HFFc6 (cell line): ENCODE results near the gene CXXC5. TPM values are rescaled to one million over a fixed set of nuclear protein-coding genes. Genes with fewer than 3 reads are reported as not detected.
A peak's percentile ranks its signal among the peaks of the same experiment; 100 is the strongest.

ENCODE experiments used
- DNase-seq: peaks from one replicate; pipeline ENCODE4 v3.0.0-alpha.2; 2018
- H3K27ac Mint-ChIP-seq: 2 replicates; pipeline ENCODE4 v1.8.0; 2020; ENCODE audit warnings: mild to moderate bottlenecking, mixed read lengths
- H3K27me3 Mint-ChIP-seq: 2 replicates; pipeline ENCODE4 v1.8.0; 2021; ENCODE audit warnings: mild to moderate bottlenecking, moderate library complexity, mixed read lengths; ENCODE audit not compliant: insufficient read depth
- H3K36me3 Mint-ChIP-seq: 2 replicates; pipeline ENCODE4 v1.8.0; 2021; ENCODE audit warnings: low read depth, mixed read lengths
- H3K4me1 Mint-ChIP-seq: 2 replicates; pipeline ENCODE4 v1.8.0; 2020; ENCODE audit warnings: low read depth, mixed read lengths
- H3K4me3 Mint-ChIP-seq: 2 replicates; pipeline ENCODE4 v1.8.0; 2020; ENCODE audit warnings: mild to moderate bottlenecking, moderate library complexity, mixed read lengths
- H3K9me3 Mint-ChIP-seq: 2 replicates; pipeline ENCODE4 v1.8.0; 2020; ENCODE audit warnings: mild to moderate bottlenecking, mixed read lengths
- CTCF ChIP-seq: fragments of 200-600 bp; sonication (generic); IDR thresholded peaks from 2 replicates; pipeline ENCODE4 v1.5.0; 2021; ENCODE audit warnings: antibody characterized with exemption, mild to moderate bottlenecking
- total RNA-seq, 6 experiments: library from RNA; stranded (reverse); fragmentation: NEBNext Ultra II Directional; extraction: Animal tissue kit (Norgen Biotek cat#: 25700); gene quantifications; 2 replicates in 1 of 6; 3 replicates in 5 of 6; pipeline ENCODE4 v1.2.3, GENCODE V29; 2021

The CXXC5 gene
- total RNA-seq, 6 experiments from 2014 or later = 46.4 to 58.5 (median 49.2) TPM

DNA sequence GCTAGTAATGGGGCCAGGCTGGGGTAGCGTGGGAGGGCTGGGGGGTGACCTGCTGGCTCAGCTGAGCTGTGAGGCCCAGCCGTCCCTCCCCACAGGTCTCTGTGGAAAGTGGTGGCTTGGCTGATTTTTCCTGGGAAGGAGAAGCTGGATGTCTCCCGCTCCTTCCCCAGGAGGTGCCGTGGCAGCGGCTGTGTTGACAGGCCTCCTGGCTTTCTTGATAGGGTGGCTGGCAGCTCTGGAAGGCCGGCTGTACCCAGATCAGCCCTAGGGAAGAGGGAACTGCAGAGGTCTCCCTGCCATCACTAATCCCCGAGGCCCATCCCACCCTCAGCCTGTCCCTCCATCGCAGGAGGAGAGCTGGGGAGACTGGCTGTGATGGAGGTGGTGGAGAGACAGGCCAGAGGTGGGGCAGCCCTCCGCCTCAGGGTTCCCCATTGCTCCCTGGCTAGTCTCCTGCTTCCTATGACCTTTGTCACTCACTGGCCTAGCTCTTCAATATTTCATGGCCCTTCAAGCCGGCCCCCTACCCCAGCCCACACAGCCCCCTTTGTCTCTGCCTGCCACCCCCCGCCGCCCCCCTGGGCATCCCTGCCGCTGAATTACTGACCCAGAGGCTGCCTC, 6.8 kb downstream of the CXXC5 start:
- Mint-ChIP-seq H3K4me3 (peak overlapping the region; percentile 49; the same call in 1 of the 2 replicates), H3K27me3 (no peaks in the 10 kb centered on the region; the same call in 1 of the 2 replicates), H3K4me1 (peaks cover 85% of the 10 kb centered on the region), H3K27ac (peak overlapping the region; percentile 97), H3K9me3 (no peaks in the 10 kb centered on the region), H3K36me3 (no peaks in the 10 kb centered on the region)
- DNase-seq = no peak
- TF ChIP-seq CTCF = no peak

DNA sequence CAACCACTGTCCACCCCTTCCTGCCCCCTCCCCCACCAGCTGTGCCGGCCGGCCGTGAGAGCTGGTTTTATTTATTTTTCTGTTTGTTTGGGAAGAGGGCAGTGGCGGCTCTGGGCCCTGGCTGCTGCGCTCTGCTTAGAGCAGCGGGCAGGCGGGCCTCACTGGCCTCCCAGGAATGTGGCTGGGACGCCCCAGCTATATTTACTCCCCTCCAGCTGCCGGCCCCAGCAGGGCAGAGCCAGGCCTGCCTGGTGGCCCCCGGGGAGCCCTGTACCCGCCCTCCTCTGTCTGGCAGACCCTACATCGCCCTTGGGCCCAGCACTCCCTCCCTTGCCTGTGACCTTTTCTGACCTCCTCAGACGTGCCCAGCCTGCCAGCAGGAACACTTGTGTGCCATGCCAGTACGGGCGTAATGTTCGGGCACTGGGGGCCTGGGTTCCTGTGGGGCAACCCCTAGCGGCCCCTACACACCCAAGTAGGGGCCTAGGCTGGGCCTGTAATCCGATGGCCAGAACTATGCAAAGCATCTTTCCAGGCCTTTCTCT, 7.7 kb downstream of the CXXC5 start:
- Mint-ChIP-seq H3K9me3 (no peaks in the 10 kb centered on the region), H3K27me3 (no peaks in the 10 kb centered on the region; the same call in 1 of the 2 replicates), H3K36me3 (no peaks in the 10 kb centered on the region), H3K4me3 (peak overlapping the region; percentile 65), H3K4me1 (peaks cover 91% of the 10 kb centered on the region), H3K27ac (peak overlapping the region; percentile 97)
- peak; percentile 37 for DNase-seq
- TF ChIP-seq CTCF = no peak

GRCh38 chr5:139657363-139658321, 9.5 kb downstream of the CXXC5 start:
- Mint-ChIP-seq H3K4me1 (peaks cover 85% of the 10 kb centered on the region), H3K27ac (peak overlapping the region; percentile 89), H3K9me3 (no peaks in the 10 kb centered on the region), H3K27me3 (no peaks in the 10 kb centered on the region; the same call in 1 of the 2 replicates), H3K36me3 (no peaks in the 10 kb centered on the region), H3K4me3 (peak overlapping the region; percentile 30)
- peak; percentile 67 for DNase-seq
- no peak for TF ChIP-seq CTCF

DNA sequence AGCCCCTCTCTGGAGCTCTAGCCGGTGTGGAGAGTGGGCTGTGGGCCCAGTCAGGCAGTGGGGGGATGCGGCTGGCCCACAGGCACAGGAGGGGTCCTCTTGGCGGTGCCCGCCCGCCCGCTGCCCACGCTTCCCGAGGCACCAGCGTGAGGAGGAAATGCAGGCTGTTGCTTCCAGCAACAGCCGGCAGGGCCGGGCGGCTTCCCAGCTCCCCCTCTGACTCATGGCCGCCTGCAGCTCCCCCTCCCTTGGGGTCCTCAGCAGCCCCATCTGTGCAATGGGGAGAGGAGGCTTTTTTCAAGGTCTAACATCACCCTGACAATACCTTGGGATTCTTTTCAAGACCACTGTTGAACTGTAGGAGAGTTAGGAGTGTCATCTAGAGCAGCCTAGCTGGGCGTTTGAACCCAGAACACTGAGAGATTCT, 10.4 kb downstream of the CXXC5 start:
- peak overlapping the region; percentile 83 for H3K4me3 Mint-ChIP-seq
- H3K4me1 Mint-ChIP-seq = peaks cover 85% of the 10 kb centered on the region
- H3K27ac Mint-ChIP-seq = peak overlapping the region; percentile 91
- H3K36me3 Mint-ChIP-seq = no peaks in the 10 kb centered on the region
- no peak for DNase-seq
- peak; percentile 30; the same call in 1 of the 2 replicates for TF ChIP-seq CTCF
- no peaks in the 10 kb centered on the region; the same call in 1 of the 2 replicates for H3K27me3 Mint-ChIP-seq
- no peaks in the 10 kb centered on the region for H3K9me3 Mint-ChIP-seq

- TF ChIP-seq CTCF = no peak
- peak; percentile 83 for DNase-seq
- no peaks in the 10 kb centered on the region for H3K9me3 Mint-ChIP-seq
- no peaks in the 10 kb centered on the region for H3K36me3 Mint-ChIP-seq
- H3K27ac Mint-ChIP-seq = peak overlapping the region; percentile 91
- peak overlapping the region; percentile 83 for H3K4me3 Mint-ChIP-seq
- H3K27me3 Mint-ChIP-seq = no peaks in the 10 kb centered on the region; the same call in 1 of the 2 replicates
- H3K4me1 Mint-ChIP-seq = peaks cover 80% of the 10 kb centered on the region
Observed at GRCh38 chr5:139658928-139659667, 10.9 kb downstream of the CXXC5 start.
